GM19372 (cell line): Measurements from ENCODE around the gene APELA.

Experiments
- ATAC-seq: cut with Tn5 transposase; IDR thresholded peaks from one replicate; pipeline ENCODE4 v1.9.1; 2021; ENCODE audit warnings: mild to moderate bottlenecking, low read depth, moderate library complexity; ENCODE audit not compliant: unreplicated experiment

The APELA gene, protein sequence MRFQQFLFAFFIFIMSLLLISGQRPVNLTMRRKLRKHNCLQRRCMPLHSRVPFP

GRCh38 chr4:164876700-164877324, at the start of gene APELA:
TSS of gene APELA (plus strand) at chr4:164877178. CDS start at chr4:164877332, 154 bp downstream.
- ATAC-seq: peak; percentile 99

DNA sequence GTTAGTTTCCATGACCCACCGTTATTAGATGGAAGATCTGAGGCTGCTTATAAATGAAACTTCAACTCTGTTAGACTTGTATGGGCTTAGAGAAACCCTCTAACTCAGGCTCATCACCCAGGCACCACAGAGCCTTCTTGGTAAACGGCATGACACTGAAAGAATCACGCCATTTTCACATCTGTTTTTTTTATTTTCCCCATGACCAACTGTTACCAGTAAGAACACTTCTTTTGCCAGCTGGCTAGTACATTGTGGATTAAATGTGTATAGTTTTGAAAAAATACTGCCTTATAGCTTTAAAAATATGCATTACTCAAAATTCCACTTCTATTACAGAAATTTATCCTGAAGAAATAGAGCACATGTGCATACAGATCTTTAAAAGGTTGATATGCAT, 48.0 kb upstream of the APELA start:
- no peak for ATAC-seq

- ATAC-seq: no peak
Observed at GRCh38 chr4:164846566-164846965, 30.4 kb upstream of the APELA start.

GRCh38 chr4:164847016-164847415, 30.0 kb upstream of the APELA start:
- ATAC-seq: no peak

DNA sequence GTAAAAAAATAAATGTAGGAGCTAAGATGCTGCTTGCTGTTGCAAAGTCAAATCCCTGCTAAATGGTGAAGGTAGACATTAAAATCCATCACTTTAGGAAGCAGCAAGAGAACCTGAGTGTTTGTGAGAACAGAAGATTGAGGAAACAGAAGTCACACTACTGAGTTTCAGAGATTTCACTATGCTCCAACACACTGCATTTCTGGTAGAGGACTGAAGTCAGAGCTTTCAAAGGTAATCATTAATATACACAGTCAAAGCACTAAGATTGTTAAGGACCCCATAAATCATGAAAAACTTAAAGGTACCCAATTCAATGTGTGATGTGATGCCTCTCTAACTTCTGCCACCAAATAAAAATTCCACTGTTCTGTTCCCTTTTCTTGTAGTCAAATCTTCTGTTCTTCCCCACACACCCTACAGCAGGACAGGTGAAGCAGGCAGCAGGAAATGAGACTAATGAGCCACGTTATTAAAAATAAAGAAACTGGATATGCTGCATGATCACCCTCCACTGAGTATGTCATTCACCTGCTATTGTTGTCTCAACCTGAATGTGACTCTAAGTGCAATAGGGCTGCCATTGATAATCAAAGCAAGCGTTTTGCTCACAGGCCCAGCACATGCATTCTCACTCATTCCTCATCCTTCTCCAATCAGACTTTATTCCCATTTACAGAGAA, 28.9 kb upstream of the APELA start:
- ATAC-seq: peak; percentile 66

GRCh38 chr4:164856396-164856795, 20.6 kb upstream of the APELA start:
- no peak for ATAC-seq

GRCh38 chr4:164866817-164867490, 10.0 kb upstream of the APELA start:
- ATAC-seq: no peak

- no peak for ATAC-seq
Observed at GRCh38 chr4:164871673-164872072, 5.3 kb upstream of the APELA start.

- ATAC-seq: no peak
Observed at GRCh38 chr4:164872481-164872880, 4.5 kb upstream of the APELA start.

GRCh38 chr4:164874789-164875188, 2.2 kb upstream of the APELA start:
- ATAC-seq: no peak

DNA sequence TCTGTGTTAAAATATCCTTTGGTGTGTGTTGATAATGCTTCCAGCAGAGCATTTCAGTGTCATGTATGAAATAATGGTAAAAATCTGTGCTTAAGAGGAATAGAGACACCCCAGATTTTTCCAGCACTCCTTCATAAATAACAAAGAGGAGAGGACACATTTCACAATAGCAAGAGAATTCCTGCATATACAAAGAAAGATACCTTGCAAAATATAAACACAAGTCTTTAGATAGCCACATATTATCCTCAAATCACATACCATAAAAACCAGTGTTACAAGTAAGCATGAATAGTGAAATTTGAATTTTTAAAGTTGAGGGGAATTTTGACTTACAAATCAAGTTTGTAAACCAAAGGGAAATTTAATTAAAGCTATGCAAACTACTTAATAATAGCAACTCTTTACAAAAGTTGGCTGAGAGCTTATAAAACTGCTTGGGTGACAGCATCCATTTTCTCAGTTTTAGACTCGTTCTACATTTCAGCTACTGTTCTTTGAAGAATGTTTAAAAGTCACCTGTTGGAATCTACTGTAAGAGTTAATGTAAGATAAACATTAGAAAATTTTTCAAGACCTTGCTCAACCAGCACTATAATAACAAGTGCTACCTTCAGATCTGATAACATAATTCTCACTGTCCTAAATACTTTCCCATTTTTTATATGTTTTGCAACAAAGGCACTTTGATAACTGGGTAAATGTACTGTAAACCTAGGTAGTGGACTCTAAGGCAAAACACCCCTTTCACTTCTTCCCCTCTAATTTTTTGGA, 3.7 kb downstream of the APELA start:
- no peak for ATAC-seq

DNA sequence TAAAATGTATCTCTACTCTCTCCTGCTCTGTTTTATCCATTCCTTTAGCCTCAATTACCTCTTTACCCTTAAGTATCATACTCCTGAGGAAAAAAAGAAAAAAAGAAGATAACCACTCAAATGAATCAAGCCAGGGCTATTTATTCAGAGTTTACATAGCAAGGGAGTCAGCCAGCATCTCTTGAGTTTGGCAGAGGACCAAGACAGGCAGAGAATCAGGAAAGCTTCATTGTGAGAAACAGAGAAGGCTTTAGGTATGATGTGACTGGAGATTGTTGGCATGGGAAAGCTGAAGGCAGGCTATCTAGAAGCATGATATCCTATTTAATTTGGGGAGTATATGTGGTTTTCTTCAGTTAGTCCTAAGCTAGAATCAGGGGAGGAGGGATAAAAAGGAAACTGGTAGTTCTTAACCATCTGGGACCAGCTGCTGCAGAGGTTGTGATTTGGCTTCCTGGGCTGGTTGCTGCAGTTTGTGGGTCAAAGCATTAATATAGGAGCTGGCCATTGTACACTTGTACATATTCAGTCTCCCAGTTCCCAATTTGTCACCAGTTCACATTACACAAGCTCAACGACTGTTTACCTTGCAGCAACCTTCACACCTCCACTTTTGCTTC, 11.2 kb downstream of the APELA start:
- no peak for ATAC-seq

GRCh38 chr4:164890691-164891090, 13.7 kb downstream of the APELA start:
- no peak for ATAC-seq

GRCh38 chr4:164892018-164892417, 15.0 kb downstream of the APELA start:
- peak; percentile 74 for ATAC-seq

DNA sequence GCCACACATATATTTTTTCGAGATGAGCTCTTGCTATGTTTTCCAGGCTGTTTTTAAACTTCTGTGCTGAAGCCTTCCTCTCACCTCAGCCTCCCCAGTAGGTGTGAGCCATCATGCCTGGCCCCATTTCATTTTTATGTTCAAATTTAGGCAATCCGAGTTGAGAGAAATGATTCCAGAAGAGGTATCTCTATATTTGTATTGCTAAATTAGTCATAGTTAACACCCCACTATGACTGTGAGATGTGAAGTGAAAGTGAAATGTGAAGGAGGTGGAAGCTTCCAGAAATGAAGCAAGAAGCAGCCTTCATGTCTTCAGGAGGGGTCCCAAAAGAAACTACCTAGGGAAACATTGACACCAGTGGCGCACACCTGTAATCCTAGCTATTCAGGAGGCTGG, 17.7 kb downstream of the APELA start:
- peak; percentile 56 for ATAC-seq

- ATAC-seq: no peak
Observed at GRCh38 chr4:164902608-164903007, 25.6 kb downstream of the APELA start.

DNA sequence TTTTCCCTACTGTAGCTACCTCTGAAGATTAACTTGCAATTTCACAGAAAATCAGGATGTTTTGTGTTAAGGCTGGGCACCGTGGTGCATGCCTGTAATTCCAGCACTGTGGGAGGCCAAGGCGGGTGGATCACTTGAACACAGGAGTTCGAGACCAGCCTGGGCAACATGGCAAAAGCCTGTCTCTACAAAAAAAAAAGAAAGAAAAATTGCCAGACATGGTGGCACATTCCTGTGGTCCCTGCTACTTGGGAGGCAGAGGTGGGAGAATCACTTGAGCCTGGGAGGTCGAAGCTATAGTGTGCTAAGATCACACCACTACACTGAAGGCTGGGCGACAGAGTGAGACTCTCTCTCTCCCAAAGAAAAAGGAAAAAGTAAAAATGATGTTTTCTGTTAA, 27.4 kb downstream of the APELA start:
- no peak for ATAC-seq

DNA sequence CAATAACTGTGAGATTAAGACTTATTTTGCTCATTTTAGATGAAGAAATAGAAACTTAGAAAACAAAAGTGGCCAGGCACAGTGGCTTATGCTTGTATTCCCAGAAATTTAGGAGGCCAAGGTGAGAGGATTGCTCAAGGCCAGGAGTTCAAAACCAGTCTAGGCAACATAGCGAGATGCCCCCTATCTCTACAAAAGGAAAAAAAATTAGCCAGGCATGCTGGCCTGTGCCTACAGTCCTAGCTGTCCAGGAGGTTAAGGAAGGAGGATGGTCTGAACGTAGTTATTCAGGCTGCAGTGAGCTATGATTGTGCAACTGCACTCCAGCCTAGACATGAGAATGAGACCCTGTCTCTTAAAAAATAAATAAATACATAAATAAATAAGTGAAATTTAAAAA, 28.0 kb downstream of the APELA start:
- ATAC-seq: no peak

GRCh38 chr4:164906368-164906767, 29.4 kb downstream of the APELA start:
- no peak for ATAC-seq

DNA sequence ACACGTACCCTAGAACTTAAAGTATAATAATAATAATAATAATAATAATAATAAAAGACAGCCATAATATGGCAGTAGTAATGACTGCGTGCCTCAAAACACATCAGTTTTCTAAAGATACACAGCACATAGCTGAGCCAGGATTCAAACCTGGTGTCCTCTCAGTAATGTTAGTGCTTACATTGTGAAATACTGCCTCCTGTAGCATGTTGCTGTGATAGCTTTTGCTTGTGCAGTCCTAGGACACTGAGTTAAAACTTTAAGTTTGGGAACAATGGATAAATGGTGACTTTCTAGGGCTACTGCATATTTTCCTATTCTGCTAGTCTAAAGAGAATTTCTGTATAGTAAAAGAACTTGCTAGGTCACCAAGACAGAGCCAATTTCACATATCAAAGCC, 36.5 kb downstream of the APELA start:
- peak; percentile 84 for ATAC-seq
